Activated CD4-positive, alpha-beta T cell treated with anti-CD3 and anti-CD28 coated beads, Interleukin-2, amount 50 U/mL, for 4 hours (primary cell): ENCODE data around the gene ZNF784.
A peak's percentile ranks its signal among the peaks of the same experiment; 100 is the strongest.
"Not testable (repeated sequence)": the region's sequence is repeated elsewhere in the genome, so short reads cannot be mapped to it uniquely, and the experiment has no call there.

Experiments
- DNase-seq, 2 experiments: peaks; one replicate each; pipeline ENCODE4 v3.0.0-alpha.2; 2020

The ZNF784 gene

DNA sequence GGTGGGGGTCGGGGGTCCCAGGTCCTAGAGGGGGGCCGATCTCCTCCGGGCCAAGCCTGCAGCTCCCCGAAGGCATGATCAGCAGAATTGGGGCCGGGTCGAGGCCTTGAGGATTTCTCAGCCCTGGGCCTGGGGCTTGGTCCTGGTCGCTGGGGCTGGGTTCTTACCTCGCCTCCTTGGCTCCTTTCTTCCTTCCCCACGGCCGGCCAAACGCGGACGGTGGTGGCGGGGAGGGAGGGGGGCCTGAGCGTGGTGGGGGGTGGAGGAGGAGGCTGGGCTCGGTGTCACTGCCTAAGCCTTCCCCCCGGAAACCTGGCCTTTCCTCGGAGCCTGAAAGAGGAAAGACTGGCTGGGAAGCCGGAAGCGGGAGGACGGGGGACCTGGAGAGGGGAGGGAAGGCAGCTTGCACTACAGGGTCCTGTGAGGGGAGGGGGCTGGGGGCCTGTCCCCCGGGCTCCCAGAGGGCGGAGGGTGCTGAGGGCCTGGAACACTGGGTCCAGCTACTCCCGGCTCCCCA lies 43.7 kb downstream of the ZNF784 start, which contains the start of gene ZNF579:
Gene ZNF579, minus strand, starts transcription at position 221 of the 517 bp plus-strand sequence. CDS start 1,209 bp downstream, outside the sequence.
- DNase-seq, result peak; percentile 63 to 69

DNA sequence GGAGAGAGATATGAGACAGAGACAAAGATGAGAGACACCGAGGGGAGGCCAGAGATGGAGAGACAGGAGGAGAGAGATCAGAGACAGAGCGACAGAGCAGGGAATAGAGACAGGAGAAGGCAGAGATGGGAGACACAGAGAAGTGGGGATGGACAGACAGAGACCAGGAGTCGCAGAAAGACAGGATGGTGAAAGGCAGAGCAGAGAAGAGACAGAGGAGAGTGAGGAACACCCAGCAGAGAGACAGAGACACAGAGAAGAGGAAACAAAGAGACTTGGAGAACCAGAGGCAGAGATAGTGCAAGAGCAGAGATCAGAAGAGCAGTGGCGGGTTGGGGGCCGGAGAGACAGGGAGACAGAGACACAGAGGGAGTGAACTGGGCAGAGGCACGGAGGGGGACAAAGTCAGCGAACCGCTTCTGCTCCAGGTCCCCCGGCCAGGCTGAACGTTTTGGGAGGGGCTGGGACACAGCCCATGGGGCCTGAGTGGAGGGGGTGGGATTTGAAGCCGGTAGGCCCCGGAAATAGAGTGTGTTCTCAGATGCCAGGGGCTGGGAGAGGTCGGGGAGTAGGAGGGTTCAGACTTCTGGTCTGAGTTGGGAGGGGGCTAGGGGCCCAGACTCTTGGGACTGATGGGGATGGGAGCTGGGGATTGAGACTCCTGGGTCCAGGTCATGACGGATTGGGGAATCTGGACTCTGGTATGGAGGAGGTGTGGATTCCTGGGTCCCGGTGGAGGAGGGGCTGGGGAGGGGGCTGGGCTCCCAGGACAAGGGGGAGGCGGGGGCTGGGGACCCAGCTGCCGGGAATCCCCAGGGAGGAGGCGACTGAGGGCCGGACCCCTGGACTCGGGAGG lies 44.4 kb downstream of the ZNF784 start:
- DNase-seq, result no peak

DNA sequence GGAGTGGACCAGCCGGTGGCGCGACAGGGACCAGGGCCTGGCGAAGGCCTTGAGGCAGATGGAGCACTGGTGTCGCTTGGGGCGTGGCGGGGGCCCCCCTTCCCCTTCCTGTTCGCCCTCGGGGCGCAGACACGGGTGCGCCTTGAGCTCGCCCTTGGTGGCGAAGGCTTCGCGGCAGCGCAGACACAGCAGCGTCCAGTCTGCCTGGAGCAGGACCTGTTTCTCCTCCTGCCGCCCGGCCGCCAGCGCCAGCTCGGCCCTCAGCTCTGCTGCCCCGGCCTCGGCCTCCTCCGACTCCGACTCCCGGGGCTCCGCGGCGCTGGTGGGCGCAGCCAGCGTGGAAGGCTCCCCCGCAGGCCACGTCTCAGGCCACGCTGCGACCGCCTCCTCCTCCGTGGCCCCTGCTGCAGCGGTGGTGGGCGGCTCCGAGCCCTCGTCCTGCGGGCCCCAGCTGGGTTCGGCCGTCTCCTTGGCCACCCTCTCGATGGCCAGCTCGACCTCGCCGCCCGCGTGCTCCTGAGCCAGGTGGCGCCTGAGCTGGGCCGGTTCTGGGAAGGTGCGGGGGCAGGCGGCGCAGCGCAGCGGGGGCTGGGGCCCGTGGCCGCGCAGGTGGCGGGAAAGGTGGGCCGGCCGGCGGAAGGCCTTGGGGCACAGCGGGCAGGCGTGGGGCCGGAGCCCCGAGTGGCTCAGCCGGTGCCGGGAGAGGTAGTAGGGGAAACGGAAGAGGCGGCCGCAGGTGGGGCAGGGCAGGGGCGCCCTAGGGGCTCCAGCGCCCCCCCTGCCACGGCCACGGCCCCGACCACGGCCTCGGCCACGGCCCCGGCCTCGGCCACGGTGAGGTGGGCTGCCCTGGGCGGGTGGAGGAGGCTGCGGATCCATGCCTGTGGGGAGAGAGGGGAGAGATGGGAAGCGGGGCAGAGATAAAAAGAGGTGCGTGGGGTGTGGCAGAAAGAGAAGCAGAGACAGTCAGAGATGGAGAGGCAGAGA lies 45.3 kb downstream of the ZNF784 start:
- DNase-seq, result no peak

DNA sequence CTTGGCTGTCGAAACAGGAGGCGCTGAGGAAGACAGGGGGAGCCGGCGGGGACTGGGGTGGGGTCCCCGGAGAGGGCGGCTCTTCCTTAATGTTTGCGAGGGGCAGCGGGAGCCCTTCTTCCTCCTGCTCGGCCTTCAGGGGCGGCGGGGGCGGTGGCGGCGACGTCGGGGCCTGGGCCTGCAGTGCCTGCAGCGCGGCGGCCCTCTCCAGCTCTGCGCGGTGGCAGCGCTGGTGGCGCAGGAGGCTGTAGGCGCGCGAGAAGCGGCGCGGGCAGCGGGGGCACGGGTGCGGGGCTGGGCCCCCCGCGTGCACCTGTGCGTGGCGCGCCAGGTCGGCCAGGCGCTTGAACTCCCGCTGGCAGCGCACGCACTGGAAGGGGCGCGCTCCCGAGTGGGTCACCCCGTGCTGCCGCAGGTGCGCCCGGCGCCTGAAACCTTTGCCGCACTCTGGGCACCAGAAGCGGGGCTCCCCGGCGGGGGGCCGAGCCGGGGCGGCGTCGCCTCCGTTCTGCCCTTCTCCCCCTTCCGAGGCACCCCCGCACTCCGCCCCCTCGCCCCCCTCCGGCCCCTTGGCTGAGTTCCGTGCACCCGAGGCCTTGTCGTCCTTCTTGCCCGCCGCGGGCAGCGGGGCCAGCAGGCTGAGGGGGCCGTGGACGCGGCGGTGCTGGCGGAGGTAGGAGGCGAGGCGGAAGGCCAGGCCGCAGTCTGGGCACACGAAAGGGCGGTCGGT lies 46.2 kb downstream of the ZNF784 start:
- DNase-seq, result no peak

DNA sequence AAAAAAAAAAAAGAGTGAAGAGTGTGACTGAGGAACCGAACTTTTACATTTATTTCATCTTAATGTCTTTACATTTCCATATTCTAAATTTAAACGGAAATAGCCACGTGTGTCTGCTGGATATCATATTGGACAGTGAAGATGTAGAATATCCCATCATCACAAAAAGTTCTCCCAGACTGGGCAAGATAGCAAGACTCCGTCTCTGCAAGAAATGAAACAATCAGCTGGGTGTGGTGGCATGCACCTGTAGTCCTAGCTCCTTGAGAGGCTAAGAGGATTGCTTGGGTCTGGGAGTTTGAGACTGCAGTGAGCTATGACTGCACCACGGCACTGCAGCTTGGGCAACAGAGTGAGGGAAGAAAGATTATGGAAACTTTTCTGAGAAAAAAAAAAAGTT lies 47.6 kb downstream of the ZNF784 start:
- DNase-seq, result no peak

GRCh38 chr19:55573929-55574328 lies 50.4 kb downstream of the ZNF784 start:
- not testable (repeated sequence) for DNase-seq
